GM23248 (cell line): ENCODE data around the gene SMPD2.
"Not testable (repeated sequence)": the region's sequence is repeated elsewhere in the genome, so short reads cannot be mapped to it uniquely, and the experiment has no call there.

Experiments
- EZH2 ChIP-seq: fragments of 200-600 bp; sonication (generic); IDR thresholded peaks from 2 replicates; pipeline ENCODE4 v1.6.1; 2018; ENCODE audit warnings: antibody characterized with exemption, mild to moderate bottlenecking; ENCODE audit not compliant: insufficient read depth, poor library complexity, severe bottlenecking
- EZH2phosphoT487 ChIP-seq: fragments of 200-600 bp; sonication (generic); IDR thresholded peaks from 2 replicates; pipeline ENCODE4 v1.6.1; 2018; ENCODE audit warnings: antibody characterized with exemption, moderate library complexity, mild to moderate bottlenecking, low read depth; ENCODE audit not compliant: insufficient read depth

GRCh38 chr6:109461205-109461604, 20.7 kb downstream of the SMPD2 start:
- TF ChIP-seq EZH2phosphoT487, EZH2: not testable (repeated sequence)
